Keratinocyte (primary cell): Measurements from ENCODE around the gene PTK7.

ENCODE experiments used
- EZH2 ChIP-seq: IDR thresholded peaks from one replicate; pipeline ENCODE4 v1.6.1; 2012; ENCODE audit warnings: inconsistent platforms, mild to moderate bottlenecking, low read length, moderate library complexity
- TF ChIP-seq, protein P1 (sequence below), 3 experiments: IDR thresholded peaks in 1 of 3; conservative IDR thresholded peaks in 1 of 3; optimal IDR thresholded peaks in 1 of 3; 2 replicates in 2 of 3; 3 replicates in 1 of 3; pipeline versions ENCODE3 to v1.5.1; 2011; ENCODE audit warnings: low read length in 3 of 3, mild to moderate bottlenecking in 3 of 3, moderate library complexity in 2 of 3, control low read depth in 1 of 3, inconsistent platforms in 1 of 3; ENCODE audit not compliant: insufficient read depth in 2 of 3; ENCODE audit errors: extremely low read depth in 1 of 3

DNA sequence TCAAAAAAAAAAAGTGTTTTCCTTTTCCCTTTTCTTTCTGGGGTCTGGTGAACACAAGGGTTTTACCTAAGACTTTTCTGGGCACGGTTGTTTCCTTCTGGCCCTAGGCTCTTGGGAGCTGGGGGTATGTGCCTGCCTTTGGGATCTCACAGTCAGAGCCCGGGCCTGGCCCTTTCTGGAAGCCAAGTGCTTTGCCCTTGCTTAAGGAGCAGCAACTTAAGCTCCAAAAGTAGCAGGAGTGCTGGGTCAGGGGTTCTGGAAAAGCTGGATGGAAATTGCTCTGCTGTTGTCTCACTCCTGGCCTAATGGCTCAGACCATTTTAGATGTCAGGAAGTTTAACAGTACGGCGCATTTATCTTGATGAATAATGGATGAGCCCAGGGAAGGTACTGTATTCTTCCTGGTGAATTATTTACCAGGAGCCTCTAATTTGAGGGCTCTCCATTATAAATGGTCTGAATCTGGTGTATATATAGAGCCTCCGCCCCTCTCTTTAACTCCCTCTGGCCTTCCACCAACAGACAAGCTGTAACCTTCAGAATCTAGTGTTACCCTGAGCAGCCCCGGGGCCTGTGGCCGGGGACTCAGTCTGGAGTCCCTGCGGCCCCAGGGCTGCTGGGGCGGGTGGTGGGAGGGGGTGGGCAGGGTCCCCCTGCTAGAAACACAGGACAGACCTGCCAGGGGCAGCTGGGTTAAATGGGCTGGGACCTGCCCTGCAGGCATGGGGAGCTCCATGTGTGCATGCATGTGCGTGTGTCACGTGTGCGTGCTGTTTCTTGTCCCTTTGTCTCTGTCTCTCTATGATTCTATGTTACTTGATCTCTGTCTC, 37.5 kb downstream of the PTK7 start:
- TF ChIP-seq, protein P1, sequence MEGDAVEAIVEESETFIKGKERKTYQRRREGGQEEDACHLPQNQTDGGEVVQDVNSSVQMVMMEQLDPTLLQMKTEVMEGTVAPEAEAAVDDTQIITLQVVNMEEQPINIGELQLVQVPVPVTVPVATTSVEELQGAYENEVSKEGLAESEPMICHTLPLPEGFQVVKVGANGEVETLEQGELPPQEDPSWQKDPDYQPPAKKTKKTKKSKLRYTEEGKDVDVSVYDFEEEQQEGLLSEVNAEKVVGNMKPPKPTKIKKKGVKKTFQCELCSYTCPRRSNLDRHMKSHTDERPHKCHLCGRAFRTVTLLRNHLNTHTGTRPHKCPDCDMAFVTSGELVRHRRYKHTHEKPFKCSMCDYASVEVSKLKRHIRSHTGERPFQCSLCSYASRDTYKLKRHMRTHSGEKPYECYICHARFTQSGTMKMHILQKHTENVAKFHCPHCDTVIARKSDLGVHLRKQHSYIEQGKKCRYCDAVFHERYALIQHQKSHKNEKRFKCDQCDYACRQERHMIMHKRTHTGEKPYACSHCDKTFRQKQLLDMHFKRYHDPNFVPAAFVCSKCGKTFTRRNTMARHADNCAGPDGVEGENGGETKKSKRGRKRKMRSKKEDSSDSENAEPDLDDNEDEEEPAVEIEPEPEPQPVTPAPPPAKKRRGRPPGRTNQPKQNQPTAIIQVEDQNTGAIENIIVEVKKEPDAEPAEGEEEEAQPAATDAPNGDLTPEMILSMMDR (optimal IDR thresholded peaks at IDR 0.05 in 1 of 3, IDR thresholded peaks at IDR 0.05 in 1 of 3, conservative IDR thresholded peaks at IDR 0.05 in 1 of 3; ENCODE audit: extremely low read depth in 1 of 3, insufficient read depth in 2 of 3, low read length in 3 of 3), result no peak
- TF ChIP-seq EZH2, result no peak
